GM23338 (cell line): ENCODE results near the gene MRPS24. TPM values are rescaled to one million over a fixed set of nuclear protein-coding genes. Genes with fewer than 3 reads are reported as not detected.

Experiments
- ATAC-seq: fragments of 200-7000 bp; cut with Tn5 transposase; 3 replicates; pipeline ENCODE4 v1.9.1; 2020
- DNase-seq: peaks from one replicate; pipeline ENCODE4 v3.0.0-alpha.2; 2015; ENCODE audit warnings: low spot score
- H2AFZ ChIP-seq: fragments of 200-600 bp; sonication (generic); 2 replicates; pipeline ENCODE4 v1.8.0; 2016; ENCODE audit warnings: antibody characterized with exemption, mild to moderate bottlenecking, moderate library complexity
- H3F3A ChIP-seq: fragments of 200-600 bp; sonication (generic); replicated peaks from 2 replicates; pipeline ENCODE4 v1.8.0; 2017; ENCODE audit warnings: antibody characterized with exemption, mixed run types, low read depth
- H3K27ac ChIP-seq: fragments of 200-600 bp; sonication (generic); 2 replicates; pipeline ENCODE4 v1.6.1; 2016; ENCODE audit warnings: low read depth
- H3K27me3 ChIP-seq: fragments of 200-600 bp; sonication (generic); 2 replicates; pipeline ENCODE4 v1.8.0; 2016; ENCODE audit warnings: mild to moderate bottlenecking, mixed run types, moderate library complexity; ENCODE audit not compliant: insufficient read depth
- H3K36me3 ChIP-seq: fragments of 200-600 bp; sonication (generic); 2 replicates; pipeline ENCODE4 v1.8.0; 2016; ENCODE audit warnings: mild to moderate bottlenecking; ENCODE audit not compliant: insufficient read depth
- H3K4me1 ChIP-seq: fragments of 200-600 bp; sonication (generic); 2 replicates; pipeline ENCODE4 v1.8.0; 2016; ENCODE audit warnings: mild to moderate bottlenecking, moderate library complexity; ENCODE audit not compliant: insufficient read depth
- H3K4me2 ChIP-seq: fragments of 200-600 bp; sonication (generic); 2 replicates; pipeline ENCODE4 v1.7.1; 2017; ENCODE audit warnings: mixed run types
- H3K4me3 ChIP-seq: fragments of 200-600 bp; sonication (generic); 2 replicates; pipeline ENCODE4 v1.6.1; 2016; ENCODE audit warnings: mixed run types
- H3K79me2 ChIP-seq: fragments of 200-600 bp; sonication (generic); replicated peaks from 2 replicates; pipeline ENCODE4 v1.8.0; 2017; ENCODE audit warnings: mild to moderate bottlenecking; ENCODE audit not compliant: insufficient read depth
- H3K9me2 ChIP-seq: fragments of 200-600 bp; sonication (generic); 2 replicates; pipeline ENCODE4 v1.8.0; 2017; ENCODE audit not compliant: insufficient read depth
- H4K20me1 ChIP-seq: fragments of 200-600 bp; sonication (generic); replicated peaks from 2 replicates; pipeline ENCODE4 v1.8.0; 2017; ENCODE audit warnings: mild to moderate bottlenecking; ENCODE audit not compliant: insufficient read depth
- H3K27ac Mint-ChIP-seq: 2 replicates; pipeline ENCODE4 v1.8.0; 2020; ENCODE audit warnings: inconsistent platforms, mild to moderate bottlenecking, moderate library complexity, mixed read lengths
- H3K27me3 Mint-ChIP-seq: 3 replicates; pipeline ENCODE4 v1.8.0; 2022; ENCODE audit warnings: low read depth, mild to moderate bottlenecking, moderate library complexity, mixed read lengths, inconsistent platforms; ENCODE audit not compliant: insufficient read depth, poor library complexity
- H3K36me3 Mint-ChIP-seq: 3 replicates; pipeline ENCODE4 v1.8.0; 2021; ENCODE audit warnings: low read depth, mild to moderate bottlenecking, inconsistent platforms, moderate library complexity, mixed read lengths
- H3K4me1 Mint-ChIP-seq: 3 replicates; pipeline ENCODE4 v1.8.0; 2020; ENCODE audit warnings: mild to moderate bottlenecking, inconsistent platforms, mixed read lengths
- H3K4me3 Mint-ChIP-seq: 3 replicates; pipeline ENCODE4 v1.8.0; 2021; ENCODE audit warnings: moderate library complexity, mild to moderate bottlenecking, inconsistent platforms, mixed read lengths
- H3K9me3 Mint-ChIP-seq: 3 replicates; pipeline ENCODE4 v1.8.0; 2020; ENCODE audit warnings: moderate library complexity, mild to moderate bottlenecking, inconsistent platforms, mixed read lengths
- EZH2 ChIP-seq: fragments of 200-600 bp; sonication (generic); IDR thresholded peaks from one replicate; pipeline ENCODE4 v1.8.0; 2017; ENCODE audit warnings: antibody characterized with exemption, mild to moderate bottlenecking, low read depth; ENCODE audit not compliant: unreplicated experiment
- EZH2phosphoT487 ChIP-seq: fragments of 200-600 bp; sonication (generic); IDR thresholded peaks from one replicate; pipeline ENCODE4 v1.8.1; 2018; ENCODE audit warnings: antibody characterized with exemption; ENCODE audit not compliant: unreplicated experiment
- JUNB ChIP-seq: IDR thresholded peaks from one replicate; pipeline ENCODE4 v1.6.1; 2016; ENCODE audit warnings: antibody characterized with exemption; ENCODE audit not compliant: unreplicated experiment
- POLR2AphosphoS5 ChIP-seq: IDR thresholded peaks from 2 replicates; pipeline ENCODE4 v1.6.1; 2016; ENCODE audit warnings: antibody characterized with exemption, low read depth
- STAT1 ChIP-seq: IDR thresholded peaks from one replicate; pipeline ENCODE4 v1.6.1; 2016; ENCODE audit warnings: antibody characterized with exemption; ENCODE audit not compliant: unreplicated experiment
- ZNF114 ChIP-seq: fragments of 250-450 bp; sonication (Bioruptor Pico); IDR thresholded peaks from 2 replicates; pipeline ENCODE4 v1.5.0; 2020; ENCODE audit warnings: mild to moderate bottlenecking, moderate library complexity
- ZNF331 ChIP-seq: fragments of 250-450 bp; sonication (Bioruptor Pico); IDR thresholded peaks from 2 replicates; pipeline ENCODE4 v1.5.0; 2020; ENCODE audit warnings: low read depth, mild to moderate bottlenecking, moderate library complexity
- polyA plus RNA-seq: library from polyadenylated mRNA; unstranded; fragments of >200 nt; fragmentation: Nextera tagmentation; extraction: Ambion mirVana; gene quantifications from 2 replicates; pipeline ENCODE4 v1.2.1, GENCODE V29; 2016
- total RNA-seq: library from RNA; depleted of rRNA; stranded (reverse); fragments of >200 nt; shearing (Covaris generic); gene quantifications from 2 replicates; pipeline ENCODE4 v1.2.3, GENCODE V29; 2014
- TF ChIP-seq, protein P1 (sequence below), 2 experiments: fragments of 200-600 bp in 1 of 2; sonication (generic) in 1 of 2; conservative IDR thresholded peaks; 2 replicates each; pipeline versions ENCODE4 v1.5.1 to v1.6.1; 2016 to 2017; ENCODE audit warnings: antibody characterized with exemption in 2 of 2, low read depth in 2 of 2, mild to moderate bottlenecking in 2 of 2, moderate library complexity in 1 of 2
- TF ChIP-seq, protein P2 (sequence below): IDR thresholded peaks from 2 replicates; pipeline ENCODE4 v1.6.1; 2016; ENCODE audit warnings: antibody characterized with exemption

MRPS24 gene
- total and polyA plus RNA-seq, 2 experiments from 2014 or later, result 82.9 to 152 TPM

DNA sequence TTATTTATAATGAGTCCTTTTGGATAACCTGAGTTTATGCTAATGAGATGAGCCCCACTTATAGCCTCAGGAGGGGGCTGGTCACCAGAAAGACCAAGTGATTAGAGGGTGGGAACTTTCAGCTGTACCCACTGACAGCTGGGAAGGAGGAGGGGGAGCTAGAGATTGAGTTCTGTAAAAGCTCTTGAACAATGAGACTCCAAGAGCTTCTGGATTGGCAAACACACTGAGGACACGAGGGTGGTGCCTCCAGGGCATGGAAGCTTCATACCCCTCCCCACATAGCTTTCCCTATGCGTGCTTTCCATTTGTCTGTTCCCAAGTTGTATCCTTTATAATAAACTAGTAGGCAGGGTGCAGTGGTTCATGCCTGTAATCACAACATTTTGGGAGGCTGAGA, 20.3 kb downstream of the MRPS24 start:
- Histone ChIP-seq H3K27ac (no peak overlapping the region), H3K36me3 (no peaks in the 10 kb centered on the region), H3K79me2 (no peaks in the 10 kb centered on the region), H3K9me2 (no peaks in the 10 kb centered on the region), H3K27me3 (no peaks in the 10 kb centered on the region), H3K4me2 (no peak overlapping the region), H3F3A (no peaks in the 10 kb centered on the region), H4K20me1 (no peaks in the 10 kb centered on the region), H3K4me3 (no peak overlapping the region), H3K4me1 (peaks cover 4% of the 10 kb centered on the region; the same call in 1 of the 2 replicates), H2AFZ (no peak overlapping the region)
- Mint-ChIP-seq H3K4me3 (no peak overlapping the region), H3K9me3 (peaks cover 9% of the 10 kb centered on the region; the same call in 2 of the 3 replicates), H3K27me3 (peaks cover 1% of the 10 kb centered on the region), H3K27ac (no peak overlapping the region), H3K36me3 (peaks cover 3% of the 10 kb centered on the region; the same call in 1 of the 3 replicates), H3K4me1 (no peaks in the 10 kb centered on the region; the same call in 2 of the 3 replicates)
- no peak for ATAC-seq
- DNase-seq, result no peak
- TF ChIP-seq, protein P1, sequence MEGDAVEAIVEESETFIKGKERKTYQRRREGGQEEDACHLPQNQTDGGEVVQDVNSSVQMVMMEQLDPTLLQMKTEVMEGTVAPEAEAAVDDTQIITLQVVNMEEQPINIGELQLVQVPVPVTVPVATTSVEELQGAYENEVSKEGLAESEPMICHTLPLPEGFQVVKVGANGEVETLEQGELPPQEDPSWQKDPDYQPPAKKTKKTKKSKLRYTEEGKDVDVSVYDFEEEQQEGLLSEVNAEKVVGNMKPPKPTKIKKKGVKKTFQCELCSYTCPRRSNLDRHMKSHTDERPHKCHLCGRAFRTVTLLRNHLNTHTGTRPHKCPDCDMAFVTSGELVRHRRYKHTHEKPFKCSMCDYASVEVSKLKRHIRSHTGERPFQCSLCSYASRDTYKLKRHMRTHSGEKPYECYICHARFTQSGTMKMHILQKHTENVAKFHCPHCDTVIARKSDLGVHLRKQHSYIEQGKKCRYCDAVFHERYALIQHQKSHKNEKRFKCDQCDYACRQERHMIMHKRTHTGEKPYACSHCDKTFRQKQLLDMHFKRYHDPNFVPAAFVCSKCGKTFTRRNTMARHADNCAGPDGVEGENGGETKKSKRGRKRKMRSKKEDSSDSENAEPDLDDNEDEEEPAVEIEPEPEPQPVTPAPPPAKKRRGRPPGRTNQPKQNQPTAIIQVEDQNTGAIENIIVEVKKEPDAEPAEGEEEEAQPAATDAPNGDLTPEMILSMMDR (conservative IDR thresholded peaks at IDR 0.05; ENCODE audit: low read depth in 2 of 2), result 0 out of 4 replicates have a peak, but pooled peaks of 1 of the 2 experiments have one; percentile 0
- TF ChIP-seq, protein P2, sequence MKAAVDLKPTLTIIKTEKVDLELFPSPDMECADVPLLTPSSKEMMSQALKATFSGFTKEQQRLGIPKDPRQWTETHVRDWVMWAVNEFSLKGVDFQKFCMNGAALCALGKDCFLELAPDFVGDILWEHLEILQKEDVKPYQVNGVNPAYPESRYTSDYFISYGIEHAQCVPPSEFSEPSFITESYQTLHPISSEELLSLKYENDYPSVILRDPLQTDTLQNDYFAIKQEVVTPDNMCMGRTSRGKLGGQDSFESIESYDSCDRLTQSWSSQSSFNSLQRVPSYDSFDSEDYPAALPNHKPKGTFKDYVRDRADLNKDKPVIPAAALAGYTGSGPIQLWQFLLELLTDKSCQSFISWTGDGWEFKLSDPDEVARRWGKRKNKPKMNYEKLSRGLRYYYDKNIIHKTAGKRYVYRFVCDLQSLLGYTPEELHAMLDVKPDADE, result no peak

DNA sequence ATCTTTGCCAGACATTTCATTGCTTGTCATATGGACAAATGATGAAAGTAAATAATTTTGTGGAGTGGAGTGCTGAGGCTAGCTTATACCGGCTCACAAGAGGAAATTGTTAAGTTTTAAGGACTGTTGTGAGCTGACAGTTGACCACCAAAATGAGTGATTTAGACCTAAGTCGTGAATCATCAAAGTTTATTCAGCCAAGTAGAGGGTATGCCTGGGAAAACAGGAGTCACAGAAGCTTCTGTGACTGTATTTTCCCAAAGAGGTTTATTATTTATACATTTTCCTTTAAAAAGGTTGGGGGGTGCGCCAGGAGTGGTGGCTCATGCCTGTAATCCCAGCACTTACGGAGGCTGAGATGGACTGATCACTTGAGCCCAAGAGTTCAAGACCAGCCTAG, 21.8 kb downstream of the MRPS24 start:
- H3K9me2 ChIP-seq, result no peaks in the 10 kb centered on the region
- H3K27me3 ChIP-seq, result no peaks in the 10 kb centered on the region
- no peaks in the 10 kb centered on the region for H3K79me2 ChIP-seq
- Mint-ChIP-seq H3K4me3 (no peak overlapping the region), H3K4me1 (peaks cover 4% of the 10 kb centered on the region), H3K27ac (no peak overlapping the region), H3K27me3 (peaks cover 1% of the 10 kb centered on the region), H3K36me3 (peaks cover 3% of the 10 kb centered on the region; the same call in 1 of the 3 replicates), H3K9me3 (peaks cover 9% of the 10 kb centered on the region; the same call in 2 of the 3 replicates)
- DNase-seq (no peak), ATAC-seq (no peak)
- no peak overlapping the region for H3K27ac ChIP-seq
- H4K20me1 ChIP-seq, result no peaks in the 10 kb centered on the region
- no peak overlapping the region for H2AFZ ChIP-seq
- no peak overlapping the region for H3K4me3 ChIP-seq
- no peak overlapping the region for H3K4me2 ChIP-seq
- H3F3A ChIP-seq, result no peaks in the 10 kb centered on the region
- H3K36me3 ChIP-seq, result no peaks in the 10 kb centered on the region
- peaks cover 4% of the 10 kb centered on the region; the same call in 1 of the 2 replicates for H3K4me1 ChIP-seq
- TF ChIP-seq ZNF331 (CRISPR knock-in tag) (no peak), STAT1 (no peak), POLR2AphosphoS5 (no peak), ZNF114 (CRISPR knock-in tag) (no peak), EZH2phosphoT487 (no peak), JUNB (no peak), EZH2 (no peak)
- TF ChIP-seq, protein P2, result no peak
- TF ChIP-seq, protein P1 (conservative IDR thresholded peaks at IDR 0.05; ENCODE audit: low read depth in 2 of 2), result no peak
